Stromal cell of bone marrow (primary cell): ENCODE results near the gene EXD3.
"Not testable (repeated sequence)": the region's sequence is repeated elsewhere in the genome, so short reads cannot be mapped to it uniquely, and the experiment has no call there.

Source experiments
- DNase-seq: peaks from one replicate; pipeline ENCODE4 v3.0.0-alpha.2; 2012; ENCODE audit warnings: low read depth

EXD3 gene

GRCh38 chr9:137393176-137394150, 29.5 kb downstream of the EXD3 start:
- no peak for DNase-seq

DNA sequence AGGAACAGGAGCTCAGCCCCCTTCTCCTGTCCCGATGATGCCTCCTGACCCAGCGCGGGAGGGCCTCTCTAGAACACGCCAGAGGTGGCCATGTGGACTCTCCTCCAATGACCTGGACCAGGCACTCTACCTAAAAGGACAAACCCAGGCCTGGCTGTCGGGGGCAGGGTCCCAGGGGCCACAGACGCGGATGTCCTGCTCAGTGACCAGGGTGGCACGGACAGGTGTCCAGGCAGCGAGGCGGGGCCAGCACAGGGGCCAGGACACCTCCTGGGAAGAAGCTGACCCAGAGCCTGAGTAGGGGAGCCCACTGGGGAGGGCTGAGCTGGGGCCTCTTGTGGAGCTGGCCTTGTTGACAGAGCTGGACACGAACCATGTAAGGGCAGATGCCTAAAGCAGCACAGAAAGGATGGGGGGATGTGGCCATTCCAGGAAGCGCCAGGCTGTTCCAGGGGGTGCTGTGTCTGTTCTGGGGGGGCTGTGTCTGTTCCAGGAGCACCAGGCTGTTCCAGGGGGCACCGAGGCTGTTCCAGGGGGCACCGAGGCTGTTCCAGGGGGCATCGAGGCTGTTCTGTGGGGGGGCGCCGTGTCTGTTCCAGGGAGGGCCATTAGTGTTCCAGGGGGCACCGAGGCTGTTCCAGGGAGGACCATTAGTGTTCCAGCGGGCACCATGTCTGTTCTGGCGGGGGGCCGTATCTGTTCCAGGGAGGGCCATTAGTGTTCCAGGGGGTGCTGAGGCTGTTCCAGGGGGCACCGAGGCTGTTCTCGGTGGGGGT, 30.5 kb downstream of the EXD3 start:
- no peak for DNase-seq

GRCh38 chr9:137391411-137391754, 31.6 kb downstream of the EXD3 start:
- DNase-seq: no peak

DNA sequence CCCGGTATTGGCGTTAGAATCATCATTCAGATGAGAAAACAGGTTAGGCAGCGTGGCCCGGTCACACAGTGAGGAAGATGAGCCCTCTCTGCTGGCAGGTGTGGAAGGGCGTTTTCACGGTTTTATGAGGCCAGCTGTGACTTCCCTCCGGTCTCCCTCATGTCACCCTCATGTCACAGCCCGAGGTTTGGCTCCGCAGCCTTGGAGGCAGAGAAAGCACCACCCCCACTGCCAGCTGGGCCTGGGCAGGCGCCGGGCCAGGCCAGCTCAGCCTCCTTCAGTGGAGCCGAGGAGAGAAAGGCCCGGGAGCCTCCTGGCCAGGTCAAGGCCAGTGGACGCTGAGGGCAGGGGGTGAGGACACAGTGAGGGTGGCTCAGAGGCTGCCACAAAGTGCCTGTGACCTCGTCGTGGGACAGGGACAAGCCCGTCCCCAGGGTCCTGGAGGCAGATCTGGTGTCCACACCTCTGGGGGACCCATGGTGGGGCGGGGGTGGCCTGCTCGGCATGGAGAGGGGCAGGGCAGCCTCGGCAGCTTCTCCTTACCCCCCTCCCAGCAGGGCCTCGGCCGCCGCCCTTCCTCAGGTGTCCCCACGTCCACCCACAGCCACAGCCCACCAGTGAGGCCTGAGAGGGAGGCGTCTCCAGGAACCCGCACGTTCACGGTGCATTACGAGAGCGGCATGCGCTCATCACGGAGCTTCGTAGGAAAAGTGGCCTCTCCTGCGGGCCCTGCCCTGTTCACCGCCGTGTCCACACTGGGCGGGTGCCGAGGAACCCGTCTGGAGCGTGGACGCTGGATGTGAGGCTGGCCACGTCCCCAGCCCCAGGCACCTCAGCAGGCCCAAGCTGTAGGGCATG, 32.2 kb downstream of the EXD3 start:
- DNase-seq: no peak

DNA sequence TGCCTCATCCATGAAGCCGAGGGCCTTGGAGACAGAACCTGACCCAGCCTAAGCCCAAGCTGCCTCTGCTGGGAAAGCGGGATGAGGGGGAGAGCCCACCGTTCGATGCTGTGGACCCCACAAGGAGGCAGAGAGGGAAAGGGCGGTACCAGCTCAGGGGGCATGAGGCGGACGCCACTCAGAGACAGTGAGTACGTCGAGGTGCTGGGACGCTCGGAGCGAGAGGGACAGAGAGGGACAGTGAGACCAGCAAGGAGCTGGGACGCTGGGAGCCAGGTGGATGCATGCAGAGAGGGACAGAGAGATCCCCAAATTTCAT, 33.6 kb downstream of the EXD3 start:
- no peak for DNase-seq

- DNase-seq: no peak
Measured at GRCh38 chr9:137388589-137389427, 34.2 kb downstream of the EXD3 start.

DNA sequence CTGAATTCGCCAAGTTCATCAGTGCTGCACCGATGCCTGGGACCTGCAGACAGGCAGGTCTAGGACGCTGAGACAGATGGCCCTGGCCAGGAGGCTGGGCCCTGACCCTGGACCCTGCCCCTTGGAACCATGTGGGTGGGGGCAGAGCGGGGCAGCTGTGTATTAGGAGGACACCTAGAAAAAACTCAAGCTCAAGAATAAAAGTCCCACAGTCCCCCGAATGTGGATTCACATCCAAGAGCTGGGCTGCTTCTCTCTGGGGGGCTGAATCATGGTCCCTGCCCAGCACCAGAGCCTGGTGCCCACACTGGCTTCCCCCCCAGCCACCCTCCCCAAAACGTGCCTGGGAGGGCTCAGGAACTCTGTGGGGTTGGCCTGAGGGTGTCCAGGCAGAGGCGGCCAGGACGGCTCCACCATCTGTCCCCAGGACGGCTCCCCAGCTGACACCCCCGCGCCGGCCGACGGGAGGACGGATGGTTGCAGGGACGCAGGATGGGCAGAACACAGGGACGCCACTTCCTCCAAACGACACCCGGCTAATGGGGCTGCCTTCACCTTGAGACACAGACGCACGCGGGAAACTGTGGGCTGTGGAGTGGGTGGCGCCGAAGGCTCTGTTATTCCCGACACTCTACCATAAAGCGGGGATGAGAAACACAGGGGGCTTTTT, 34.9 kb downstream of the EXD3 start:
- DNase-seq: no peak

- DNase-seq: no peak
Measured at GRCh38 chr9:137387114-137387890, 35.7 kb downstream of the EXD3 start.

DNA sequence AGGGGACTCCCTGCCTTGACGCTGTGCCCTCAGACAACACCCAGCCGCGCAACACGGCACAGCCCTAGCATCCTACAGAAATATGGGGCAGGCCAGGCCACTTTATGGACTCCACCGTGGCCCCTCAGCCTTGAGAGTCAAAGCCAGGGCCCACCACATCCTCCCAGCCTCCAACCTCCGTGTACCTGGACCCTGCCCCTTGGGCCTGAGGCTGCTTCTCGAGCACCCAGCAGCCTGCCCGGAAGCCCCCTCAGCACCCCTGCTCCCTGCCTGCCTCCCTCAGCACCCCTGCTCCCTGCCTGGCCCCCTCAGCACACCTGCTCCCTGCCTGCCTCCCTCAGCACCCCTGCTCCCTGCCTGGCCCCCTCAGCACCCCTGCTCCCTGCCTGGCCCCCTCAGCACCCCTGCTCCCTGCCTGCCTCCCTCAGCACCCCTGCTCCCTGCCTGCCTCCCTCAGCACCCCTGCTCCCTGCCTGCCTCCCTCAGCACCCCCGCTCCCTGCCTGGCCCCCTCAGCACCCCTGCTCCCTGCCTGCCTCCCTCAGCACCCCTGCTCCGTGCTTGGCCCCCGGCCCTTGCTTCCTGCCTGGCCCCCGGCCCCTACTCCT, 36.4 kb downstream of the EXD3 start:
- DNase-seq: not testable (repeated sequence)

DNA sequence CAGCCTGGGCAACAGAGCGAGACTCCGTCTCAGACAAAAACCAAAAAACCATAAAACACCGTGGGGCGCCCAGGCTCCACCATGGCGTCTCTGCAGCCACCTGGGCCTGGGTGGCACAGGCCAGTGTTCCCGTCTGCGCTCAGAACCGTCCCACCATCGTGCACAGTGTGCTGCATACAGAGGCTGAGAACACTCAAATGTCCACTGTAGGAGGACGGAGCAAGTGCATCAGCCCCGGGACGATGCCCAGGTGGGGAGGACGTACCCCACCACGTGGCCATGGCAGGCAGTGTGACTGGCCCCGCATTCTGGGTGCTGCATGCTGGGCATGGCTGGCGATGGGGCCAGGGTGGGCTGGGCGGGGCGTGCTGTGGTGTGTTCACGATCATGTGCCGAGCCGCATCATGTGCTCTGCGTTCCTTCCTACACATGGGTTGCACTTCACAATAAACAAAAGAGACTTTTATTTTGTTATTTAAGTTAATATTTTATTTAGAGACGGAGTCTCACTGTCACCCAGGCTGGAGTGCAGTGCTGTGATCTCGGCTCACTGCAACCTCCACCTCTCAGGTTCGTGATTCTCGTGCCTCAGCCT, 37.8 kb downstream of the EXD3 start:
- no peak for DNase-seq

DNA sequence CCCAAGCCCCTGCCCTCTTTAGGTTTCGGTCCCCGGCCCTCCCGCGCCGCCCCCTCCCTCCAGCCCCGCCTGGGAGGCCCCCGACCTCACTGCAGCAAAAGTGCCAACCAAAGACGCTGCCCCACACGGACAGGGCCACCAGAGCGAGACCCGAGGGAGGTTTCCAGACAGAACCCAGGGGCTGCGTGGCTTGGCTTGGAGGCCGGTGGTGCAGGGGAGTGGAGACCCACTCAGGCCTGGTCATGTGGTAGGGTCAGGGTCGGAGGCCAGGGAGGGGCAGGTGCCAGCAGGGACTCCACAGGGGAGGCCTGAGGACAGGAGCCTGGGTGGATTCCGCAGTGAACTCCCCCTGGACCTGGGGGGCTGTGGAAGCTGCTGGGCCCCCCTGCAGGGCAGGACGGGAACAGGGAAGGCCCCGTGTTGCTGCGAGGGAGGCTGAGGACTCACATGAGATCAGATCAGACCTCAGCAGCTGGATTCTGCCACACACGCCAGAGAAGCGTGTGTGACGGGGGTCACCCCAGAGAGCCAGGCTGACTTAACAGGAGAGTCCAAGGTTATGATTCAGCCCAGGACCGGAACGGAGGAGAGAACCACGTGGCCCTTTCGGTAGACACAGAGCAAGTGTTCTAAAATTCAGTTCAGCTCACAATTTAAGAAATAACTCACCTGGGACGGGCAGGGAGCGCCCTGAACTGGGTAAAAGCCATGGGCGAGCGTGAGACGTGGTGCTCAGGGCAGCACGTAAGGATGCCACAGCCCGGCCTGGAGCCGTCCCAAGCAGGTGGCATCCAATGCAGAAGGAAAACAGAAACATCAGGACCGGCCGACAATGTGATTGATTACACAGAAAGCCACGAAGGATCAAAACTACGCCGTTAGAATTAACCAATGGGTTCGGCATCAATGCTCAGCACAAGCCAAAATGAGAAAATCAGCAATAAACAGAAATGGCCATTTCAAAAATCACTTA, 38.9 kb downstream of the EXD3 start:
- DNase-seq: no peak

- no peak for DNase-seq
Measured at GRCh38 chr9:137383081-137383783, 39.7 kb downstream of the EXD3 start.

GRCh38 chr9:137382444-137383080, 40.4 kb downstream of the EXD3 start:
- no peak for DNase-seq

DNA sequence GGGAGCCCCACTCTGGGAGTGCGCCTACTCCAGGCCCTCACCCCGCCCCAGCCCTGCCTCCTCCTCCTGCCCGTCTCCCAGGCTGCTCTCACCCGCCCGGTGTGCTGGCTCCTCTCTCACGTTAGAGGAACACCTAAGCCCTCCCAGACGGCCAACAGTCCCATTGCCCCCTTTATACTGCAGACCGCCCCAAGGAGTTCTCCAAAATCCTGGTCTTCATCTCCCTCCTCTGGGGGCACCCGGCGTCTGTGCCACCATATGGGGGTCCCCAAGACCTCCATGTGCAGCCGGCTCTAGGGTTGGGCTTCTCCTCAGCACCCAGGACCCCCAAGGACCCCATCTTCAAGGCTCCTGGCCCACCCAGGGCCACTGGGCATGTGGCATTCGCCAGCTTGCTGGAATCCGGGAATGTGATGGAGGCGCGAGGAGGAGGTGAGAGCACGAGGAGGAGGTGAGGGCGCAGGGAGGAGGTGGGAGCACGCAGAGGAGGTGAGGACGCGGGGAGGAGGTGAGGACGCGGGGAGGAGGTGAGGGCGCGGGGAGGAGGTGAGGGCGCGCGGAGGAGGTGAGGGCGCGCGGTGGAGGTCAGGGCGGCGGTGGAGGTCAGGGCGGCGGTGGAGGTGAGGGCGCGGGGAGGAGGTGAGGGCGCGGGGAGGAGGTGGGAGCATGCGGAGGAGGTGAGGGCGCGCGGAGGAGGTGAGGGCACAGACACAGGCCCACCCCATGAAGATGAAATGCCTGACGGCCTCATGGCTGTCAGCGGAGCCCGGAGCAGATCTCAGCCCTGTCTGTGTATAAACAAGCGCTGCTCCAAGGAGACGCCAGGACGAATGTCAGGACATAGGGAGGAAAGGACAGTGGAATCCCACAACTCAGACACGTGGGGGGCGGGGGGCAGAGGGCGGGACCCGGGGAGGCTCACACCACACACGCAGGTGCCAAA, 41.2 kb downstream of the EXD3 start:
- DNase-seq: no peak

DNA sequence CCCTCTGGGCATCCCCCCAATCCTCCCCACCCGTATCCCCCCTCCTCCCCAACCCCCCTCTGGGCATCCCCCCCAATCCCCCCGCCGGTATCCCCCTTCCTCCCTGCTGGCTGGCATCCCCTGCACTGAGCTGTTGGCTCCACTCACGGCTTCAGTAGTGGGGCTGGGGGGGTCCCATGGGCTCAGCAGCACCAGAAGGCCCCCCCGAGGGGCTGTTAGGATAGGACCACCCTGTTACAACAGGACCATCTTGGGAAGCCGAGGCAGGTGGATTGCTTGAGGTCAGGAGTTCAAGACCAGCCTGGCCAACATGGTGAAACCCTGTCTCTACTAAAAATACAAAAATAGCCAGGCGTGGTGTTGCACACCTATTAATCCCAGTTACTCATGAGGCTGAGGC, 42.4 kb downstream of the EXD3 start:
- DNase-seq: no peak

- DNase-seq: no peak
Measured at GRCh38 chr9:137380171-137380570, 42.8 kb downstream of the EXD3 start.
